ENCODE data around the gene PRKCZ.

PRKCZ gene

GRCh38 chr1:2229911-2230731 lies 179.9 kb downstream of the PRKCZ start:
- ATAC-seq (no peak), DNase-seq (no peak)

- ATAC-seq, result no peak
Observed at GRCh38 chr1:2230781-2231531, 180.7 kb downstream of the PRKCZ start.

DNA sequence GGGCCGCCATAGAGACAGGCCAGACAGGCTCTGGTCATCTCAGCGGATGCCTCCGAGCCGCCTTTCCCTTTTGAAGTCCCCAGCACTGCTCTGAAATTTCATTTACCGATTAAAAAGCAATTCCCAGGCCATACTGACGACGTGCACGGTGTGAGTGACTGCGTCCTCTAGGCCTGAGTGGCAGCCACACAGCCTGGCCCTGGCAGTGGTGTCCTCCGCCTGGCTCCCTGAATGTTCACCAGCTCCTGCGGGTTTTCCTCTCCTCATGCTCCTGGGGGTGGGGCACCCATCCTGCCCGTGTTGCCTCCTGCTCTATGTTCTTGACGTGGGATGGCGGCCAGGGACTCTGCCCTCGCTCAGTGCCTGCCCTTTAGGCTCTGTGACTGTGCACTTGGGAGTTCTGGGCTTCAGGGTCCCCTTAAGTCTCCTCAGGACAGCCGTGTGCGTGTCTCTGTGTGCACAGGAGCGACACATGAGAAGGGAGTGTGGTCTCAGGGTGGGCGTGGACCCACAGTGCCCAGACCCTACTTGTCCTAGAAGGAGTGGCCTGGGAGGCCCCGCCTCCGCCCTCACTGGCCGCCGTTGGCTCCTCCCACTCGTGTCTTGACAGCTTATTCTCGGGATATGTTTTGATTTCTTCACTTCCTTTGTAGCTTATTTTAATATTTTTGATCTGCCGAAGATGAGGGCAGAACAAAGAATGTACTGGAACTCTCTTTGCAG lies 181.5 kb downstream of the PRKCZ start:
- DNase-seq, result peak; percentile 76
- ATAC-seq, result no peak

More at GRCh38 chr1:2230781-2231531, 180.7 kb downstream of the PRKCZ start:
- peak; percentile 61 for DNase-seq

DNA sequence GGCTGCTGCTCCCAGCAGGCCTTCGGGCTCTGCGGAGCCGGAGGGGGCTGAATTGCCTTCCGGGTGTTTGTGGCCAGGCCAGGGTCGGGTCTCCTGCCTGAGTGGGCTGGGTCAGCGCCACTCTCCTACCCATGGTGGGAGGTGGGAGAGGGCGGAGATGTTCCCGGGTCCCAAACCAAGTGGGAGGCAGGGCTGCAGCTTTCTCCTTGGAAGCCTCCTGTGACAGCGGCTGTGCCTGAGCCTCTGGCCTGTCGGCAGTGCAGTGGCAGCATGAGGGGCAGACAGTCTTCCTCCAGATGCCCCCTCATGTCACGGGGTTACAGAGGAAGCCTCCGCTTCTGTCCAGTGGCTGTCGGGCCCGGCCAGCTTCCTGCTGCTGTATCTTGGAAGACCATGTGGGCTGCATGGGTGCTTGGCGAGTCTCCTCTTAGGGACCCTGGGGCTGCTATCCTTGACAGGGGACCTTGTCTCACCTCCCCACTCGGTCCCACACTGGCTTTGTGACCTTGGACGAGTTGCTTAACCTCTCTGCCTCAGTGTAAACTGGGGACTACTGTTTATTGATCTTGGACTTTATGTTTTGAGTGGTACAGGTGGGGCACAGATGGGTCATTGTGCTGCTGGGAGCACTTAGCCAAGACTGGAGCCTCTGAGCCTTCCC lies 182.2 kb downstream of the PRKCZ start:
- ATAC-seq (no peak), DNase-seq (no peak)

- DNase-seq (no peak), ATAC-seq (no peak)
Observed at GRCh38 chr1:2232916-2233438, 182.8 kb downstream of the PRKCZ start.

- ATAC-seq (no peak), DNase-seq (no peak)
Observed at GRCh38 chr1:2233468-2233867, 183.3 kb downstream of the PRKCZ start.

DNA sequence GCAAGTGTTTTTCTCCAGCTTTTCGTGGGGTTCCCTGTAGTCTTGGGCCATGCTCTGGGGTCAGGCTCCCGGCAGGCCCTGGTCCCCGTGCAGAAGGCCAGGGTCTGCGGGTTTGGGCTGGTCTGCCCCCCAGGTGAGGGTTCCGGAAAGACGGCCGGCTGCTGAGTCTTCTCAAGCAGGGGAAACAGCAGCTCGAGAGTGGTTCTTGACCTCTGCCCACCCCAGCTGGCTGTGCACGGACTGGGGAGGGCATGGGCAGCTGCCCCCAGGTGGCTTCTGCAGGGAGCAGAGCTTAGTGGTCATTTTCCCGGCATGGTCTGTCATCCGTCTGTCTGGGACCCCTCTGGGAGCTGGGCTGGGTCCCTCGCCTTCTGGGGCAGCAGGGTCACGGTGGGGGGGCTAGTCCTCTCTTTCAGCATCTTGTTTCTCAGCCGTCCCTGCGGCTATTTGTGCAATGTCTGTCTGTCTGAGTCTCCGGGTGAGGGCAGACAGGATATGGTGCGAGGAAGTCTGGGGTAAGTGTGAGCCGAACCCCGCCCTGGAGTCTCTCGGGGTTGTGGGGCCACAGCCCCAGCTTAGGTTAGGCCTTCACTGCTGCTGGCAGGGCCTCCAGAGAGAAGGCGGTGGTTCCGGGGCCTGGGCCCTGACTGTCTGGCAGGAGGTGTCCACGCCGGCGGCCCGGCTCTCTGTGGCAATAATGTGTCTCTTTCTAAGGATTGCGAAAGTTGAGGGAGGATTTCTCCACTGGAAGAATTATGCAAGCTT lies 184.0 kb downstream of the PRKCZ start:
- DNase-seq, result peak; percentile 69
- ATAC-seq, result peak; percentile 65

DNA sequence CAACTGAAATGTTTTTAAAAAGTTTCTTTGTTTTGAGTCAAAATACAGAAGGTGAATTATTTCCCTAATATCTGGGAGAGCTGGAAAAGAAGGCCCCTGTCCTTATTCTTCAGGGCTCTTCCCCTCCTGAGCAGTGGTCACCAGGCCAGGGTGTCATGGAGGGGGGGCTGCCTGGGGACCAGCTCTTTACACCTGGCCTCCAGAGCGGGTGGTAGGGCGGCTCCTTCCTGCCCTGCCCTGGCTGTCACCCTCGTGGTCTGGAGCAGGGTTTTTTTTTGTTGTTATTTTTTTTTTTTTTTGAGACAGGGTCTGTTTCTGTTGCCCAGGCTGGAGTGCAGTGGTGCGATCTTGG lies 184.5 kb downstream of the PRKCZ start:
- DNase-seq (no peak), ATAC-seq (no peak)

All from stimulated activated naive CD8-positive, alpha-beta T cell treated with anti-CD3 and anti-CD28 coated beads, Interleukin-15, Interleukin-2, amounts not matched to agents 100 U/mL and 50 U/mL, for 24 hours (primary cell).